Activated naive CD4-positive, alpha-beta T cell treated with anti-CD3 and anti-CD28 coated beads for 36 hours (primary cell): ENCODE measurements around the gene HS3ST6. TPM values are rescaled to one million over a fixed set of nuclear protein-coding genes. Genes with fewer than 3 reads are reported as not detected.
"Not testable (repeated sequence)": the region's sequence is repeated elsewhere in the genome, so short reads cannot be mapped to it uniquely, and the experiment has no call there.

Source experiments
- CTCF ChIA-PET: fragments of 350-600 bp; sonication (Branson Sonifier 250); formaldehyde crosslinking; loops from one replicate; lab custom pipeline; 2021; ENCODE audit warnings: antibody characterized with exemption; lab: Charles Lee
- DNase-seq: peaks from one replicate; pipeline ENCODE4 v3.0.0-alpha.2; 2020
- H3K27ac Mint-ChIP-seq: one replicate; pipeline ENCODE4 v1.8.0; 2021; ENCODE audit warnings: mild to moderate bottlenecking, mixed read lengths
- H3K27me3 Mint-ChIP-seq: one replicate; pipeline ENCODE4 v1.8.0; 2021; ENCODE audit warnings: low read depth, mixed read lengths
- H3K36me3 Mint-ChIP-seq: one replicate; pipeline ENCODE4 v1.8.0; 2021; ENCODE audit warnings: low read depth, mixed read lengths
- H3K4me1 Mint-ChIP-seq: one replicate; pipeline ENCODE4 v1.8.0; 2021; ENCODE audit warnings: low read depth, mixed read lengths
- H3K4me3 Mint-ChIP-seq: one replicate; pipeline ENCODE4 v1.8.0; 2021; ENCODE audit warnings: mild to moderate bottlenecking, moderate library complexity, mixed read lengths
- H3K9me3 Mint-ChIP-seq: one replicate; pipeline ENCODE4 v1.8.0; 2021; ENCODE audit warnings: mixed read lengths
- intact Hi-C: fragments of 100-400 bp; cut with micrococcal nuclease; formaldehyde crosslinking; loops from one replicate; pipeline ENCODE4 v1.15.1; 2023
- total RNA-seq, 2 experiments: library from RNA; stranded (reverse); gene quantifications; one replicate each; pipeline ENCODE4 v1.2.3, GENCODE V29; 2021

HS3ST6 gene
- total RNA-seq, 2 experiments from 2014 or later: not detected

GRCh38 chr16:1933097-1933661 lies 15.0 kb upstream of the HS3ST6 start:
- Mint-ChIP-seq H3K4me3 (no peak overlapping the region), H3K27ac (no peak overlapping the region), H3K4me1 (no peaks in the 10 kb centered on the region), H3K36me3 (no peaks in the 10 kb centered on the region), H3K27me3 (no peaks in the 10 kb centered on the region), H3K9me3 (no peaks in the 10 kb centered on the region)
- DNase-seq: no peak
- intact Hi-C loops: no loop called here
- CTCF ChIA-PET: no interaction called here

- no peak for DNase-seq
- Mint-ChIP-seq H3K36me3 (no peaks in the 10 kb centered on the region), H3K9me3 (no peaks in the 10 kb centered on the region), H3K4me1 (no peaks in the 10 kb centered on the region), H3K4me3 (no peak overlapping the region), H3K27me3 (no peaks in the 10 kb centered on the region), H3K27ac (no peak overlapping the region)
- intact Hi-C loops: no loop called here
- CTCF ChIA-PET: no interaction called here
Observed at GRCh38 chr16:1932050-1933028, 14.1 kb upstream of the HS3ST6 start.

DNA sequence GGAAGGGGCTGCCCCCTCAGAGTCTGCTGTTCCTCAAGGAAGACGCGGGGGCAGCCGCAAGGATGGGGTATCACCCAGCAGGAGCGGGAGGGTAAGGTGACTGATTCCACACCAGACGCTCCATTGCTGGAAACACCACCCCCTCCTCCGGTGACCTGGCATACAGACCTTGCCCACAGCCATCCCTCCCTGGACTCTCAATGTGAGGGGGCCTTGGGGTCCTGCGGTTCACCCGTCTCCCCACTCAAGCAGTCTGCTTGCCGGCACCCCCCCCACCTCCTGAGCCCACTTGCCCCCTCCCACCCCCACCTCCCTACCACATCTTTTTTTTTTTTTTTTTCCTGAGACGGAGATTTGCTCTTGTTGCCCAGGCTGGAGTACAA lies 12.1 kb upstream of the HS3ST6 start:
- Mint-ChIP-seq H3K27me3 (no peaks in the 10 kb centered on the region), H3K9me3 (no peaks in the 10 kb centered on the region), H3K4me1 (no peaks in the 10 kb centered on the region), H3K36me3 (no peaks in the 10 kb centered on the region), H3K4me3 (no peak overlapping the region), H3K27ac (no peak overlapping the region)
- DNase-seq: no peak
- intact Hi-C loops: no loop called here
- CTCF ChIA-PET: interaction anchor here (0.6 to 2.3 kb wide), 6 partner anchors 11 to 119 kb away, joined by 3 to 14 read pairs (median 6); no protein-coding TSS in a partner anchor

DNA sequence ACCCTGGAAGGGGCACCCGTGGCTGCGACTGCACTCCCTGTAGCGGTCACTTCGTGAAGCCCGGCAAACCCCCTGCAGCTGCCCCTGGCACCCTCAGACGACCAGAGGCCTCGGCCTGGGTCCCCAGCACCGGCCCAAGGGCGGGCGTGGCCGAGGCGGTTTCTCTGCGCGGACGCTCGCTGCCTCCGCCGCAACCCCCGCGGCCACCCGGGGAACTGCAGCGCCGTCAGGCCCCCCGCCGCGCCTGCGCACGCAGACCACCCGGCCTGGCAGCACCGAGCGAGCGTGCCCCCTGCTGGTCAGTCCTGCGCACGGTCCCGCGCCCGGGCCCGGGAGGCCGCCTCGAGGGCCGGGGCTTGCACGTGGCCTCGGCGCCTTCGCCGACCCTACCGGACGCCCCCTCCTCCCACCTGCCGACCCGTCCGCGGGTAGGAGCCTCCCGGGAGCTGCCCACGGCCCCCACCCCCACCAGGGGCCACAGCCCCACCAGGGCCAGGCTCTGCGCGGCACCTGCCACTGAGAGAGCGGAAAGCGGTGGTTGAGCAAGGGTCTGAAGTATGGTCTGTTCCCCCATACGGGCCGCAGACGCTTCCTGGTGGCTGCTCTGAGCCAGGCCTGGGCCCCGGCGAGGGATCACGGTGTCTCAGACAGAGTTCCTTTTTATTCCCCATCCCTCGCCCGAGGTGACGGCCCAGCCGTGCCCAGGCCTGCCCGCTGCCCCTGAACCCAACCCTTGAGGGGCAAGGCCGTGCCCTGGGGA lies 11.5 kb upstream of the HS3ST6 start:
- Mint-ChIP-seq H3K4me3 (peak overlapping the region; percentile 61), H3K36me3 (no peaks in the 10 kb centered on the region), H3K9me3 (no peaks in the 10 kb centered on the region), H3K27me3 (no peaks in the 10 kb centered on the region), H3K4me1 (no peaks in the 10 kb centered on the region), H3K27ac (no peak overlapping the region)
- intact Hi-C loops: loop anchor here (1.0 kb wide), 3 partner anchors 66 to 156 kb away; partner anchors contain the start of gene MRPS34
- DNase-seq: peak; percentile 91
- CTCF ChIA-PET: interaction anchor here (0.6 to 2.3 kb wide), 13 partner anchors 12 to 147 kb away, joined by 3 to 14 read pairs (median 5); partner anchors contain the start of genes NUBP2 and SPSB3

DNA sequence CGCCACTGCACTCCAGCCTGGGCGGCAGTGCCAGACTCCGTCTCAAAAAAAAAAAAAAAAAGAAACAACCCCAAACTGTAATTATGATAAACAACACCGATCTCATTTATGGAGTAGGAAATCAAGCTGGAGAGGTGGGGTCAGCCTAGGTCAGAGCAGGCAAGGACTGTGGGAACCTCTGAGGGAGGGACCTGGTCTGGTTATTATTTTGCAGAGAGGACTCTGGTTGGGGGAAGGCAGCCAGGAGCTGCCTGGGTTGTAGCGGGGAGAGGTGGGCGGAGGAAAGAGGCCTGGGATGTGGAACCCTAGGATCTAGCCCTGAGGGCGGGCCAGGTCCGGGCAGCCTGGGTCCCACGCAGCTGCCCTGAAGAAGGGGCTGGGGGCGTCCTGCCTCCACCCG lies 10.9 kb upstream of the HS3ST6 start:
- peaks cover 4% of the 10 kb centered on the region for H3K27me3 Mint-ChIP-seq
- peak; percentile 24 for DNase-seq
- H3K4me1 Mint-ChIP-seq: no peaks in the 10 kb centered on the region
- CTCF ChIA-PET: interaction anchor here (0.7 to 2.3 kb wide), 17 partner anchors 12 to 224 kb away, joined by 3 to 14 read pairs (median 5); partner anchors contain the start of genes NUBP2 and SPSB3
- H3K4me3 Mint-ChIP-seq: peak overlapping the region; percentile 61
- no peaks in the 10 kb centered on the region for H3K36me3 Mint-ChIP-seq
- no peak overlapping the region for H3K27ac Mint-ChIP-seq
- H3K9me3 Mint-ChIP-seq: no peaks in the 10 kb centered on the region
- intact Hi-C loops: loop anchor here (1.0 kb wide), 3 partner anchors 66 to 156 kb away; partner anchors contain the start of gene MRPS34

- H3K9me3 Mint-ChIP-seq: no peaks in the 10 kb centered on the region
- H3K36me3 Mint-ChIP-seq: no peaks in the 10 kb centered on the region
- CTCF ChIA-PET: interaction anchor here (1.4 kb wide), 1 partner anchor 51 kb away, joined by 3 read pairs; no protein-coding TSS in a partner anchor
- peaks cover 25% of the 10 kb centered on the region for H3K27me3 Mint-ChIP-seq
- peaks cover 2% of the 10 kb centered on the region for H3K4me1 Mint-ChIP-seq
- intact Hi-C loops: no loop called here
- no peak for DNase-seq
- H3K27ac Mint-ChIP-seq: no peak overlapping the region
- no peak overlapping the region for H3K4me3 Mint-ChIP-seq
Observed at GRCh38 chr16:1926271-1926670, 8.1 kb upstream of the HS3ST6 start.

DNA sequence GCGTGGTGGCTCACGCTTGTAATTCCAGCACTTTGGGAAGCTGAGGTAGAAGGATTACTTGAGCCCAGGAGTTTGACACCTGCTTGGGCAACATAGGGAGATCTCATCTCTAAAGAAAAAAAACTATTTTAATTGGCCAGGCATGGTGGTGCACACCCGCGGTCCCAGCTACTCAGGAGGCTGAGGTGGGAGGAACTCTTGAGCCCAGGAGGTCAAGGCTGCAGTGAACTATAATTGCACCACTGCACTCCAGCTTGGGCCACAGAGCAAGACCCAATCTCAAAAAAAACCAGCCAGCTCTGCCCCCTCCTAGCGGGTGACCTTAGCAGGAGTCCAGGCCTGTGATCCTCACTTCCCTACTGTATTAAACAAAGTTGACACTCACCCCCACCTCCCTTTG lies 5.9 kb upstream of the HS3ST6 start:
- Mint-ChIP-seq H3K4me1 (peaks cover 2% of the 10 kb centered on the region), H3K9me3 (no peaks in the 10 kb centered on the region), H3K27ac (no peak overlapping the region), H3K27me3 (peaks cover 40% of the 10 kb centered on the region), H3K4me3 (no peak overlapping the region), H3K36me3 (no peaks in the 10 kb centered on the region)
- CTCF ChIA-PET: interaction anchor here (0.9 kb wide), 2 partner anchors 12 to 34 kb away, joined by 3 to 4 read pairs; no protein-coding TSS in a partner anchor
- intact Hi-C loops: no loop called here
- DNase-seq: no peak

DNA sequence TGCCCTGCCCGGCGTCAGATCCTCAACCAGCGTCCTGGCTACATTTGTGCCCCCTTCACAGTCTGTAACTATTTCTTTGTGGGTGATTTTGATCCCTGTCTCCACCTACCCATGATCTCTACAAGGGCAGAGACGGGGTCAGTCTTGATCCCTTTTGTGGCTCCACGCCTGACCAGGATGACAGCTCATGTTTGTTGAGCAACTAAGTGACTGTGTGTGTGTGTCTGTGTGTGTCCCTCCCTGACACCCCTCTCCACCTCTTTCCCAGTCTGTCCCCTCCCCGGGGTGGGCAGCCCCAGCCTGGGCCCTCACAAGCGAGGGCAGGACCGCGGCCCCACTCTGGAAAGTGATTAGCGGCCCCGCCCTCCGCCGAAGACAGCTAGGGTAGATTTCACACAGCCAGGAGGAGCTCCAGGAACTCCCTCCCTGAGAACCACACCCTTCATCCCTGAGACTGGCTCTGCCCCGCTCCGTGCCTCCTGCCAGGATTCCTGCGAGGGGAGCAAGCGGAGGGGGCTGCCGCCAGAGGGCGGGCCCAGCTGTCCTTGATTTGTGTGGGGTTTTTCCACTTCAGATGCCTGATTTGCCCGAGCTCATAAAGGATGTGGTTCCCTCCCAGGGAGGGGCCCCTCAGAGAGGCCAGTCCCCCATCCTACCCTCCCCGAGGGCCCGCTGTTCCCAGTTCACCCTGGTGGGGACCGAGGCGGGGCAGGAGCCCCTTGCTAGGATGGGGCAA lies 5.3 kb upstream of the HS3ST6 start:
- CTCF ChIA-PET: interaction anchor here (0.9 to 1.1 kb wide), 3 partner anchors 13 to 39 kb away, joined by 3 to 4 read pairs (median 3); no protein-coding TSS in a partner anchor
- Mint-ChIP-seq H3K27me3 (peaks cover 45% of the 10 kb centered on the region), H3K27ac (no peak overlapping the region), H3K4me3 (no peak overlapping the region), H3K4me1 (peaks cover 2% of the 10 kb centered on the region), H3K36me3 (no peaks in the 10 kb centered on the region), H3K9me3 (no peaks in the 10 kb centered on the region)
- intact Hi-C loops: no loop called here
- DNase-seq: peak; percentile 30

DNA sequence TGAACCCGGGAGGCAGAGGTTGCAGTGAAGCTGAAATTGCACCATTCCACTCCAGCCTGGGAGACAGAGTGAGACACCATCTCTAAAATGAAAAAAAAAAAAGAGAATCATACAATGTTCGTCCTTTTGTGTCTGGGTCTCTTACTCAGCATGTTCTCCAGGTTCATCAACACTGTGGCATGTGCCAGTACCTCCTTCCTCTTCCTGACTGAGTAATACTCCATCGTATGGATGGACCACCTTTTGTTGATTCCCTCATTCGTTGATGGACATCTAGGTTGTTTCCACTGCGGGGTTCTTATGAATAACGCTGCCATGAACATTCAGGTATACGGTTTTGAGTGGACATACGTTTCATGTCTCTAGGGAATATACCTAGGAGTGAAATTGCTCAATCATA lies 4.1 kb upstream of the HS3ST6 start:
- CTCF ChIA-PET: interaction anchor here (0.7 kb wide), 1 partner anchor 425 kb away, joined by 3 read pairs; no protein-coding TSS in a partner anchor
- Mint-ChIP-seq H3K36me3 (no peaks in the 10 kb centered on the region), H3K27me3 (peaks cover 47% of the 10 kb centered on the region), H3K9me3 (no peaks in the 10 kb centered on the region), H3K4me1 (peaks cover 2% of the 10 kb centered on the region), H3K27ac (no peak overlapping the region), H3K4me3 (no peak overlapping the region)
- intact Hi-C loops: no loop called here
- no peak for DNase-seq

GRCh38 chr16:1920727-1921171 lies 2.5 kb upstream of the HS3ST6 start:
- CTCF ChIA-PET: no interaction called here
- intact Hi-C loops: no loop called here
- H3K9me3 Mint-ChIP-seq: no peaks in the 10 kb centered on the region
- H3K4me1 Mint-ChIP-seq: peaks cover 4% of the 10 kb centered on the region
- no peak overlapping the region for H3K4me3 Mint-ChIP-seq
- peaks cover 58% of the 10 kb centered on the region for H3K27me3 Mint-ChIP-seq
- H3K27ac Mint-ChIP-seq: no peak overlapping the region
- H3K36me3 Mint-ChIP-seq: no peaks in the 10 kb centered on the region
- no peak for DNase-seq

DNA sequence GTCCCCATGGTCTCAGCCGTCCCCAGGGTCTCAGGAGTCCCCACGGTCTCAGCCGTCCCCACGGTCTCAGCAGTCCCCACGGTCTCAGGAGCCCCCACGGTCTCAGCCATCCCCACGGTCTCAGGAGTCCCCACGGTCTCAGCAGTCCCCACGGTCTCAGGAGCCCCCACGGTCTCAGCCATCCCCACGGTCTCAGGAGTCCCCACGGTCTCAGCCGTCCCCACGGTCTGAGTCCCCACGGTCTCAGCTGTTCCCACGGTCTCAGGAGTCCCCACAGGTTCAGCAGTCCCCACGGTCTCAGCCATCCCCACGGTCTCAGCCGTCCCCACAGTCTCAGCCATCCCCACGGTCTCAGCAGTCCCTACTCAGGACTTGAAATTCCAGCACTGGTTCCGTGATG lies 1.9 kb upstream of the HS3ST6 start:
- H3K4me1 Mint-ChIP-seq, CTCF ChIA-PET, DNase-seq, H3K36me3 Mint-ChIP-seq, intact Hi-C loops, H3K9me3 Mint-ChIP-seq, H3K4me3 Mint-ChIP-seq, H3K27ac Mint-ChIP-seq: not testable (repeated sequence)
- H3K27me3 Mint-ChIP-seq: peaks cover 64% of the 10 kb centered on the region
